SH-SY5Y (cell line): ENCODE measurements around the gene TRIO.

Source experiments
- GATA2 ChIP-seq: IDR thresholded peaks from 2 replicates; pipeline ENCODE4 v1.6.1; 2011; ENCODE audit warnings: mild to moderate bottlenecking, low read depth, low read length
- GATA3 ChIP-seq: IDR thresholded peaks from 2 replicates; pipeline ENCODE4 v1.6.1; 2011; ENCODE audit warnings: low read depth, mild to moderate bottlenecking, low read length, moderate library complexity

- TF ChIP-seq GATA3 (no peak), GATA2 (no peak)
Observed at GRCh38 chr5:14510156-14510734, 367.1 kb downstream of the TRIO start.
